Breast epithelium (tissue), 4 donors: ENCODE measurements around the gene SLC22A14. TPM values are rescaled to one million over a fixed set of nuclear protein-coding genes. Genes with fewer than 3 reads are reported as not detected.

ENCODE experiments used
- DNase-seq, 2 donors: peaks; one replicate each; pipeline ENCODE4 v3.0.0-alpha.2; 2019; ENCODE audit warnings: low spot score in 2 of 2
- H3K27ac ChIP-seq, 2 donors: fragments of 200-600 bp; sonication (generic) in 1 of 2; one replicate each; pipeline ENCODE4 v1.5.1; 2016 to 2019; ENCODE audit warnings: mild to moderate bottlenecking in 1 of 2
- H3K27me3 ChIP-seq, 2 donors: fragments of 200-600 bp; sonication (generic) in 1 of 2; one replicate each; pipeline versions ENCODE4 v1.5.1 to v1.6.0; 2017 to 2019; ENCODE audit warnings: control low read depth in 1 of 2, mild to moderate bottlenecking in 1 of 2
- H3K36me3 ChIP-seq: fragments of 200-600 bp; one replicate; pipeline ENCODE4 v1.5.1; 2019
- H3K4me1 ChIP-seq, 2 donors: fragments of 200-600 bp; sonication (generic); one replicate each; pipeline ENCODE4 v1.5.1; 2016 to 2019; ENCODE audit warnings: control low read depth in 1 of 2
- H3K4me3 ChIP-seq, 3 donors: fragments of 200-600 bp; sonication (generic); 1 replicate in 2 of 3; 2 replicates in 1 of 3; pipeline ENCODE4 v1.5.1; 2016 to 2019; ENCODE audit warnings: mild to moderate bottlenecking in 3 of 3, moderate library complexity in 2 of 3
- H3K9me3 ChIP-seq, 2 donors: fragments of 200-600 bp; sonication (generic) in 1 of 2; one replicate each; pipeline ENCODE4 v1.5.1; 2016 to 2019; ENCODE audit warnings: control low read depth in 1 of 2
- POLR2A ChIP-seq: fragments of 450-650 bp; IDR thresholded peaks from one replicate; pipeline ENCODE4 v1.6.1; 2016; ENCODE audit warnings: antibody characterized with exemption, mild to moderate bottlenecking, moderate library complexity
- POLR2AphosphoS5 ChIP-seq, 3 donors: sonication (generic); formaldehyde crosslinking; IDR thresholded peaks; one replicate each; pipeline ENCODE4 v1.6.1; 2017; ENCODE audit warnings: antibody characterized with exemption in 3 of 3
- intact Hi-C: fragments of 100-400 bp; cut with DNase I; formaldehyde crosslinking; loops from one replicate; pipeline ENCODE4 v1.15.1; 2023; ENCODE audit warnings: low total_unique reads
- total RNA-seq, 3 donors: library from RNA; depleted of rRNA; stranded (reverse); fragments of >200 nt; gene quantifications; one replicate each; pipeline ENCODE4 v1.1.0, GENCODE V29; 2016
- TF ChIP-seq, protein P1 (sequence below), 3 donors: fragments of 450-650 bp; IDR thresholded peaks; one replicate each; pipeline ENCODE4 v1.5.1; 2016 to 2017; ENCODE audit warnings: antibody characterized with exemption in 3 of 3, mild to moderate bottlenecking in 3 of 3, moderate library complexity in 3 of 3

SLC22A14 gene
- total RNA-seq, 3 donors from 2014 or later = 0.29 TPM; not detected in 2

DNA sequence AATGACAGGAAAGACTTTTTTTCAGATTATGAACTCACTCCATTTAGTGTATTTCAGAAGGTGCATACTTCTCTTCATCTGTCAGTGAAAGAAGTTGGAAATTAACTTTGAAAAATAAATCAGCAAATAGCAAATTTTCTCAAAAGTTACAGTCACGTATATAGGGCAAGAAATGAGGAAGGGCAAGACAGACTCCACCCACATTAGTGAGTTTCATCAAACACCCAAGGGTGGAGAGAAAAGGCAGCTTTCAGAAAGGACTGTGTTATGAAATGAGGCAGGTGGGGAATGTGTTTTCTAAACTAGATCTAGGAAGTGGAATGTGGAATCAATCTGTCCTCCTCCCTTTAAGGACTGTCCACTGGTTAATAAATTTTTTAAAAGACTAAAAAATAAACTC, 13.6 kb upstream of the SLC22A14 start:
- intact Hi-C loops = no loop called here
- TF ChIP-seq POLR2AphosphoS5 (IDR thresholded peaks at IDR 0.05) = no peak
- TF ChIP-seq POLR2A = no peak
- TF ChIP-seq, protein P1, sequence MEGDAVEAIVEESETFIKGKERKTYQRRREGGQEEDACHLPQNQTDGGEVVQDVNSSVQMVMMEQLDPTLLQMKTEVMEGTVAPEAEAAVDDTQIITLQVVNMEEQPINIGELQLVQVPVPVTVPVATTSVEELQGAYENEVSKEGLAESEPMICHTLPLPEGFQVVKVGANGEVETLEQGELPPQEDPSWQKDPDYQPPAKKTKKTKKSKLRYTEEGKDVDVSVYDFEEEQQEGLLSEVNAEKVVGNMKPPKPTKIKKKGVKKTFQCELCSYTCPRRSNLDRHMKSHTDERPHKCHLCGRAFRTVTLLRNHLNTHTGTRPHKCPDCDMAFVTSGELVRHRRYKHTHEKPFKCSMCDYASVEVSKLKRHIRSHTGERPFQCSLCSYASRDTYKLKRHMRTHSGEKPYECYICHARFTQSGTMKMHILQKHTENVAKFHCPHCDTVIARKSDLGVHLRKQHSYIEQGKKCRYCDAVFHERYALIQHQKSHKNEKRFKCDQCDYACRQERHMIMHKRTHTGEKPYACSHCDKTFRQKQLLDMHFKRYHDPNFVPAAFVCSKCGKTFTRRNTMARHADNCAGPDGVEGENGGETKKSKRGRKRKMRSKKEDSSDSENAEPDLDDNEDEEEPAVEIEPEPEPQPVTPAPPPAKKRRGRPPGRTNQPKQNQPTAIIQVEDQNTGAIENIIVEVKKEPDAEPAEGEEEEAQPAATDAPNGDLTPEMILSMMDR (IDR thresholded peaks at IDR 0.05) = no peak
- H3K4me3 ChIP-seq = no peak overlapping the region
- no peaks in the 10 kb centered on the region for H3K36me3 ChIP-seq
- H3K9me3 ChIP-seq = no peaks in the 10 kb centered on the region
- H3K4me1 ChIP-seq = no peaks in the 10 kb centered on the region
- no peak overlapping the region for H3K27ac ChIP-seq
- no peak for DNase-seq
- H3K27me3 ChIP-seq = no peaks in the 10 kb centered on the region

DNA sequence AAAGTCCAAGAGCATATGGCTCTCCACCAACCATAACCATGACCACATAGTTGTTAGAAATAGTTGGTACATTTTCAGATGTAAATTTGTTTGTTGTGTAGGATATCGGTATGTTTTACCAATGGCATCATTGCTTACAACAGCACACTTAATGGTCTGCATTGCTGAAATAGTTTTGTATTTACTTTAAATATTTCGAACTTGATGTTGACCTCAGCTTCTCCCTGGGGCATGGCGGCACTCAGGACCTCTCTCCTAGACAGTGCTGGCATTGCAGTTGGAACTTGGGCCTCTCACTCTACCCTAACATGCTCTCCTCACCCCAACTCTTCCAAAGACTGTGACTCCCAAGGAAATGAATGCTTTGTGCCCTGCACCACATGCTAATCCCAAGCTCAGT, 11.5 kb upstream of the SLC22A14 start:
- TF ChIP-seq, protein P1 (IDR thresholded peaks at IDR 0.05) = no peak
- no peak for TF ChIP-seq POLR2A
- no peak for TF ChIP-seq POLR2AphosphoS5 (IDR thresholded peaks at IDR 0.05)

DNA sequence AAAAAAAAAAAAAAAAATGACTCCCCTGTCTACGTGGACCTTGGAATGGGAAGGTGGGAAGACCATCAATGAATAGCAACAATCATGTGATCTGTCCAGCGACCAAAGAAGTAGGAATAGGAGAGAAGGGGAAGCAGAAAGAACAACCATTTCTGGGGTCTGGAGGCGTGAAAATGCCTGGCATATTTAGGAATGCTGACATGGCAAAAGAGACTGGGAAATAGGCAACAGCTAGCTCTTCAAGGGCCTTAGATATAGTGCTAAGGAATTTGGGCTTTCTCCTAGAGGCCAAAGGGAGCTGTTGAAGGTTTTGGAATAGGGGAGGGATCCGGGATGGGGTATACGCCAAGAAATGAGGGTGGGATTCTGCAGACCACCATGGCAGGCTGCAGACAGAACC, 10.5 kb upstream of the SLC22A14 start:
- Histone ChIP-seq H3K9me3 (no peaks in the 10 kb centered on the region), H3K4me3 (no peak overlapping the region), H3K4me1 (no peaks in the 10 kb centered on the region), H3K36me3 (no peaks in the 10 kb centered on the region), H3K27me3 (no peaks in the 10 kb centered on the region), H3K27ac (no peak overlapping the region)
- intact Hi-C loops = no loop called here
- TF ChIP-seq POLR2A (no peak), POLR2AphosphoS5 (IDR thresholded peaks at IDR 0.05) (no peak)
- TF ChIP-seq, protein P1 (IDR thresholded peaks at IDR 0.05) = no peak
- no peak for DNase-seq

More for the DNA sequence above, 11.5 kb upstream of the SLC22A14 start:
- DNase-seq = no peak
- intact Hi-C loops = no loop called here
- Histone ChIP-seq H3K4me1 (no peaks in the 10 kb centered on the region), H3K36me3 (no peaks in the 10 kb centered on the region), H3K9me3 (no peaks in the 10 kb centered on the region), H3K27me3 (no peaks in the 10 kb centered on the region), H3K4me3 (no peak overlapping the region), H3K27ac (no peak overlapping the region)

DNA sequence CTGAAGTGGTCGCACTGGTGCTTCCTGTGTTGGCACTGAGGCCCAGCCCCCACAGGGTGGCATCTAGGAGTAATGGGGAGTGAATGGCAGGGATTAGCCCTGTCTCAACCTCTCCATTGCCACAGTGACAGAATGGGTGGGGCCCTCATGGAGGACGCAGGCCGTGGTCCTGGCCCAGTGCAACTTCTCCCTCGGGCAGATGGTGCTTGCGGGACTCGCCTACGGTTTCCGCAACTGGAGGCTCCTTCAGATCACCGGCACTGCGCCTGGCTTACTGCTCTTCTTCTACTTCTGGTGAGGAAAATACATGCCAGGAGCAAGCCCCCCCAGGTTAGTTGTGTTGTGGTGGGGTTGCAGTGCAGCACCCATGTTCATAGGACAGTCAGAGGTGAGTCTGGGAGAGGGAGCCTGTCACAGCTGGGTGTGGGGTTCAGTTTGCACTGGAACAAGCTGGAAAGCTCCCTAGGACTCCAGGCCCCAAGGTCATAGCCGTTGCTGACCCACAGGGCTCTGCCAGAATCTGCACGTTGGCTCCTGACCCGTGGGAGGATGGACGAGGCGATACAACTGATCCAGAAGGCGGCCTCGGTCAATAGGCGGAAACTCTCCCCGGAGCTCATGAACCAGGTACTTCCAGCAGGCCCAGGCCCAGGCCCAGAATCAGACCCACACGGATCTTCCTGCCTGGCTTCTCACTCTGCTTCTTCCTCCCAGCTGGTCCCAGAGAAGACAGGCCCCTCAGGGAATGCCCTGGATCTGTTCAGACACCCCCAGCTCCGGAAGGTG, 7.0 kb upstream of the SLC22A14 start:
- no peak for DNase-seq

DNA sequence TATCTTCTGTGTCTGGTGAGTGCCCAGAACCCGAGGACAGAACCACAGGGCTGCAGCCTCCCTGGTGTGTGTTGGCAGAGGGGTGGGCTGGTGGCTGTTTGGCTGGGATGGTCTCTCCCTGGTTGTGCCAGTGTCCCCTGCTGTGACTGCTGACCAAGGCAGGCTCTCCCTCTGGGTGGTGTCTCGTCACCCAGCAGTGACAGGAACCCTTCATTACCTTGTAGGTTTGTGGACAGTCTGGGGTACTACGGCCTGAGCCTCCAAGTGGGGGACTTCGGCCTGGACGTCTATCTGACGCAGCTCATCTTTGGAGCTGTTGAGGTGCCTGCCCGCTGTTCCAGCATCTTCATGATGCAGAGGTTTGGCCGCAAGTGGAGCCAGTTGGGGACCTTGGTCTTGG, 6.4 kb upstream of the SLC22A14 start:
- intact Hi-C loops = loop anchor here (1.0 kb wide), 1 partner anchor 39 kb away; no protein-coding TSS in a partner anchor
- Histone ChIP-seq H3K27ac (no peak overlapping the region), H3K27me3 (no peaks in the 10 kb centered on the region), H3K4me3 (no peak overlapping the region), H3K4me1 (no peaks in the 10 kb centered on the region), H3K36me3 (no peaks in the 10 kb centered on the region), H3K9me3 (no peaks in the 10 kb centered on the region)
- TF ChIP-seq POLR2A (no peak), POLR2AphosphoS5 (IDR thresholded peaks at IDR 0.05) (no peak)
- TF ChIP-seq, protein P1 (IDR thresholded peaks at IDR 0.05) = no peak
- no peak for DNase-seq

More for the DNA sequence above, 7.0 kb upstream of the SLC22A14 start:
- no peaks in the 10 kb centered on the region for H3K27me3 ChIP-seq
- TF ChIP-seq POLR2A (no peak), POLR2AphosphoS5 (IDR thresholded peaks at IDR 0.05) (no peak)
- TF ChIP-seq, protein P1 (IDR thresholded peaks at IDR 0.05) = no peak
- H3K4me1 ChIP-seq = no peaks in the 10 kb centered on the region
- H3K36me3 ChIP-seq = no peaks in the 10 kb centered on the region
- H3K27ac ChIP-seq = no peak overlapping the region
- intact Hi-C loops = no loop called here
- H3K9me3 ChIP-seq = no peaks in the 10 kb centered on the region
- H3K4me3 ChIP-seq = no peak overlapping the region
